Neural progenitor cell (in vitro differentiated cells): ENCODE results near the gene OR5L1. TPM values are rescaled to one million over a fixed set of nuclear protein-coding genes. Genes with fewer than 3 reads are reported as not detected.

Experiments
- DNase-seq: peaks from one replicate; pipeline ENCODE4 v3.0.0-alpha.2; 2016; ENCODE audit warnings: low spot score
- H2AFZ ChIP-seq: fragments of 200-600 bp; sonication (generic); replicated peaks from 2 replicates; pipeline ENCODE4 v1.6.1; 2016; ENCODE audit warnings: antibody characterized with exemption
- H3F3A ChIP-seq: fragments of 200-600 bp; sonication (generic); 2 replicates; pipeline ENCODE4 v1.6.1; 2016; ENCODE audit warnings: antibody characterized with exemption, low read depth
- H3K27ac ChIP-seq: fragments of 200-600 bp; sonication (generic); 2 replicates; pipeline ENCODE4 v1.5.1; 2016; ENCODE audit warnings: mild to moderate bottlenecking
- H3K27me3 ChIP-seq: fragments of 200-600 bp; sonication (generic); 2 replicates; pipeline ENCODE4 v1.6.1; 2016; ENCODE audit warnings: mild to moderate bottlenecking, moderate library complexity
- H3K36me3 ChIP-seq: fragments of 200-600 bp; sonication (generic); 2 replicates; pipeline ENCODE4 v1.5.1; 2016
- H3K4me1 ChIP-seq: fragments of 200-600 bp; sonication (generic); 2 replicates; pipeline ENCODE4 v1.6.1; 2016; ENCODE audit warnings: mixed run types
- H3K4me2 ChIP-seq: fragments of 200-600 bp; sonication (generic); 2 replicates; pipeline ENCODE4 v1.6.1; 2016
- H3K4me3 ChIP-seq: fragments of 200-600 bp; sonication (generic); 2 replicates; pipeline ENCODE4 v1.5.1; 2016
- H3K79me2 ChIP-seq: fragments of 200-600 bp; sonication (generic); 2 replicates; pipeline ENCODE4 v1.6.1; 2016; ENCODE audit warnings: low read depth
- H3K9ac ChIP-seq: fragments of 200-600 bp; sonication (generic); 2 replicates; pipeline ENCODE4 v1.6.1; 2016
- H3K9me3 ChIP-seq: fragments of 200-600 bp; sonication (generic); 2 replicates; pipeline ENCODE4 v1.5.1; 2016; ENCODE audit warnings: low read depth
- H4K20me1 ChIP-seq: fragments of 200-600 bp; sonication (generic); 2 replicates; pipeline ENCODE4 v1.6.1; 2016; ENCODE audit warnings: low read depth
- H3K27ac Mint-ChIP-seq: 3 replicates; pipeline ENCODE4 v1.8.0; 2021; ENCODE audit warnings: mixed read lengths
- H3K27me3 Mint-ChIP-seq: 2 replicates; pipeline ENCODE4 v1.8.0; 2022; ENCODE audit warnings: low read depth, mild to moderate bottlenecking, inconsistent platforms, moderate library complexity, mixed read lengths; ENCODE audit not compliant: insufficient read depth
- H3K36me3 Mint-ChIP-seq: 3 replicates; pipeline ENCODE4 v1.8.0; 2021; ENCODE audit warnings: mixed read lengths
- H3K4me1 Mint-ChIP-seq: 3 replicates; pipeline ENCODE4 v1.8.0; 2021; ENCODE audit warnings: mixed read lengths
- H3K4me3 Mint-ChIP-seq: 3 replicates; pipeline ENCODE4 v1.8.0; 2021; ENCODE audit warnings: mild to moderate bottlenecking, moderate library complexity, mixed read lengths
- H3K9me3 Mint-ChIP-seq: 3 replicates; pipeline ENCODE4 v1.8.0; 2020; ENCODE audit warnings: mixed read lengths
- CTCF ChIP-seq: fragments of 200-600 bp; sonication (generic); IDR thresholded peaks from 2 replicates; pipeline ENCODE4 v1.5.1; 2017; ENCODE audit warnings: antibody characterized with exemption, mild to moderate bottlenecking
- EZH2 ChIP-seq: fragments of 200-600 bp; sonication (generic); IDR thresholded peaks from 2 replicates; pipeline ENCODE4 v1.6.1; 2017; ENCODE audit warnings: antibody characterized with exemption, mild to moderate bottlenecking, moderate library complexity
- EZH2phosphoT487 ChIP-seq: fragments of 200-600 bp; sonication (generic); IDR thresholded peaks from 2 replicates; pipeline ENCODE4 v1.6.1; 2017; ENCODE audit warnings: antibody characterized with exemption
- total RNA-seq: library from RNA; depleted of rRNA; stranded (reverse); fragments of >200 nt; gene quantifications from 2 replicates; pipeline ENCODE4 v1.2.3, GENCODE V29; 2015; ENCODE audit warnings: low replicate concordance

OR5L1 gene
- total RNA-seq, 1 donor from 2014 or later, result not detected

- Mint-ChIP-seq H3K4me3 (no peak overlapping the region), H3K4me1 (no peaks in the 10 kb centered on the region), H3K27me3 (no peaks in the 10 kb centered on the region), H3K27ac (no peak overlapping the region), H3K9me3 (peaks cover 7% of the 10 kb centered on the region), H3K36me3 (no peaks in the 10 kb centered on the region)
- Histone ChIP-seq H3K79me2 (no peaks in the 10 kb centered on the region), H3K36me3 (no peaks in the 10 kb centered on the region), H3K27me3 (no peaks in the 10 kb centered on the region), H3K4me1 (no peaks in the 10 kb centered on the region), H3K27ac (no peak overlapping the region), H3K9ac (no peak overlapping the region), H3K4me2 (no peak overlapping the region), H4K20me1 (no peaks in the 10 kb centered on the region), H3K4me3 (no peak overlapping the region), H3F3A (no peaks in the 10 kb centered on the region), H2AFZ (no peak overlapping the region), H3K9me3 (peaks cover 44% of the 10 kb centered on the region)
- TF ChIP-seq EZH2phosphoT487 (no peak), CTCF (no peak), EZH2 (no peak)
- no peak for DNase-seq
Observed at GRCh38 chr11:55854704-55855103, 43.5 kb downstream of the OR5L1 start.

Other genes starting within 250 kb of the OR5L1 start
- gene OR4C16, start 239.2 kb upstream of the OR5L1 start, total RNA-seq, result not detected in 2 replicates
- not detected in 2 replicates for gene OR4C11, start 203.7 kb upstream of the OR5L1 start, total RNA-seq
- not detected in 2 replicates for gene OR4P4, start 176.3 kb upstream of the OR5L1 start, total RNA-seq
- not detected in 2 replicates for gene OR4S2, start 163.0 kb upstream of the OR5L1 start, total RNA-seq
- gene OR4C6, start 149.2 kb upstream of the OR5L1 start, total RNA-seq, result not detected in 2 replicates
- not detected in 2 replicates for gene OR5D13, start 37.9 kb upstream of the OR5L1 start, total RNA-seq
- gene OR5D14, start 15.8 kb upstream of the OR5L1 start, total RNA-seq, result not detected in 2 replicates
- not detected in 2 replicates for gene OR5D18, start 8.3 kb downstream of the OR5L1 start, total RNA-seq
- gene OR5L2, start 15.9 kb downstream of the OR5L1 start, total RNA-seq, result not detected in 2 replicates
- gene OR5D16, start 27.4 kb downstream of the OR5L1 start, total RNA-seq, result not detected in 2 replicates
- not detected in 2 replicates for gene TRIM51, start 71.9 kb downstream of the OR5L1 start, total RNA-seq
- not detected in 2 replicates for gene OR5W2, start 103.2 kb downstream of the OR5L1 start, total RNA-seq
- gene OR5I1, start 125.0 kb downstream of the OR5L1 start, total RNA-seq, result not detected in 2 replicates
- gene OR10AG1, start 158.6 kb downstream of the OR5L1 start, total RNA-seq, result not detected in 2 replicates
- not detected in 2 replicates for gene OR5F1, start 183.3 kb downstream of the OR5L1 start, total RNA-seq
- not detected in 2 replicates for gene OR5AS1, start 216.3 kb downstream of the OR5L1 start, total RNA-seq